Uterus (tissue), 4 donors: ENCODE data around the gene CDC26. TPM values are rescaled to one million over a fixed set of nuclear protein-coding genes. Genes with fewer than 3 reads are reported as not detected.

Experiments
- DNase-seq, 2 donors: peaks; one replicate each; pipeline ENCODE4 v3.0.0-alpha.2; 2019 to 2020
- H3K27ac ChIP-seq, 2 donors: fragments of 200-600 bp; sonication (generic); 1 replicate in 1 of 2; 2 replicates in 1 of 2; pipeline ENCODE4 v1.5.1; 2016 to 2018
- H3K27me3 ChIP-seq, 2 donors: fragments of 200-600 bp; sonication (generic); one replicate each; pipeline ENCODE4 v1.5.1; 2018 to 2019; ENCODE audit warnings: control low read depth in 1 of 2
- H3K36me3 ChIP-seq, 2 donors: fragments of 200-600 bp; sonication (generic); one replicate each; pipeline ENCODE4 v1.5.1; 2019; ENCODE audit warnings: control low read depth in 1 of 2
- H3K4me1 ChIP-seq, 2 donors: fragments of 200-600 bp; sonication (generic); one replicate each; pipeline ENCODE4 v1.5.1; 2018 to 2019; ENCODE audit warnings: control low read depth in 1 of 2
- H3K4me3 ChIP-seq, 2 donors: fragments of 200-600 bp; sonication (generic); 1 replicate in 1 of 2; 2 replicates in 1 of 2; pipeline ENCODE4 v1.5.1; 2018 to 2019; ENCODE audit warnings: mild to moderate bottlenecking in 1 of 2
- H3K9me3 ChIP-seq, 2 donors: fragments of 200-600 bp; sonication (generic); one replicate each; pipeline ENCODE4 v1.5.1; 2019; ENCODE audit warnings: control low read depth in 1 of 2
- POLR2A ChIP-seq, 2 donors: fragments of 450-650 bp; IDR thresholded peaks; one replicate each; pipeline ENCODE4 v1.6.1; 2016; ENCODE audit warnings: antibody characterized with exemption in 2 of 2, mild to moderate bottlenecking in 1 of 2, moderate library complexity in 1 of 2
- intact Hi-C: fragments of 100-400 bp; cut with DNase I; formaldehyde crosslinking; loops from one replicate; pipeline ENCODE4 v1.15.1; 2023; ENCODE audit warnings: low total_unique reads
- total RNA-seq, 4 donors: library from RNA; depleted of rRNA in 3 of 4; stranded (reverse); fragments of >200 nt in 3 of 4; gene quantifications; one replicate each; pipeline versions ENCODE4 v1.1.0 to v1.2.4, GENCODE V29; 2014 to 2023
- TF ChIP-seq, protein P1 (sequence below), 4 experiments: fragments of 200-600 bp in 2 of 4; fragments of 450-650 bp in 2 of 4; sonication (generic) in 2 of 4; IDR thresholded peaks; one replicate each; pipeline ENCODE4 v1.5.1; 2016 to 2019; ENCODE audit warnings: antibody characterized with exemption in 4 of 4, mild to moderate bottlenecking in 2 of 4, moderate library complexity in 1 of 4
- donor health status: DM: yes; HTN: yes; CAD: no.

CDC26 gene
- total RNA-seq, 4 donors from 2014 or later: 16.9 to 30.9 (median 26.3) TPM

DNA sequence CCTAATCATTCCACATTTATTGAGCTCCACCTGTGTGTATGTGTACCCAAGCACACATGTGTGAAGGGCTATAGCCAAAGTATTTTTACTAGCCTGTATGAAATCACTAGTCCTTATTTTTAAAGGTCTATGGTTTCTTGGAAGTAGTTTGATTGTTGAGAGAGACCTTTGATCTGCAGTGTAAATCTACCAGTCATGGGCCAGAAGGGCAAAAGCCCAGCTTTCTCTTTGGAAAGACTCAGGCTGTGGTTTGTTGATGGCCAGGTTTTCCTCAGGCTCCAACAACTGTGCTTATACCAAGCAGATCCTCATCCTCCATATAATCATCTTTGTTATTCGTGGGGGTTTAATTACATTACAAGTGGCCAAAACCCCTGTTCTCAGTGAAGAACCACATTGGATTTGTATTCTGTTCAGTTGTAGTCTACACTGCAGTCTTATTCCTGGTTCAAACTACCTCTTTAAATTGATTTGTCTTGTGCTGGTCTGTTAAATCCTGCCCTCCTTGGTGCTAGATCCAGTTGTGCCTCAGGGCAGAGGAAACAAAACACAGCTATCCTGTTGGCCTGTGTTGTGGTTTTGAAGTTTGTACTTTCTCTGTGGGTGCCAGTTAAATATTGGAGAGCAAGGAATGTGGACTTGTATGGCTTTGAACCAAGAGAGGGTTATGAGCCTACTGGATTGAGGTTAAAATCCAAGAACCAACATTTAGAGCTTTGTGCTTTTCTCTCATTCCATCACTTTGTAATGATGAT, 13.3 kb downstream of the CDC26 start:
- H3K36me3 ChIP-seq: no peaks in the 10 kb centered on the region
- H3K27ac ChIP-seq: no peak overlapping the region
- H3K27me3 ChIP-seq: no peaks in the 10 kb centered on the region
- no peaks in the 10 kb centered on the region for H3K9me3 ChIP-seq
- TF ChIP-seq, protein P1, sequence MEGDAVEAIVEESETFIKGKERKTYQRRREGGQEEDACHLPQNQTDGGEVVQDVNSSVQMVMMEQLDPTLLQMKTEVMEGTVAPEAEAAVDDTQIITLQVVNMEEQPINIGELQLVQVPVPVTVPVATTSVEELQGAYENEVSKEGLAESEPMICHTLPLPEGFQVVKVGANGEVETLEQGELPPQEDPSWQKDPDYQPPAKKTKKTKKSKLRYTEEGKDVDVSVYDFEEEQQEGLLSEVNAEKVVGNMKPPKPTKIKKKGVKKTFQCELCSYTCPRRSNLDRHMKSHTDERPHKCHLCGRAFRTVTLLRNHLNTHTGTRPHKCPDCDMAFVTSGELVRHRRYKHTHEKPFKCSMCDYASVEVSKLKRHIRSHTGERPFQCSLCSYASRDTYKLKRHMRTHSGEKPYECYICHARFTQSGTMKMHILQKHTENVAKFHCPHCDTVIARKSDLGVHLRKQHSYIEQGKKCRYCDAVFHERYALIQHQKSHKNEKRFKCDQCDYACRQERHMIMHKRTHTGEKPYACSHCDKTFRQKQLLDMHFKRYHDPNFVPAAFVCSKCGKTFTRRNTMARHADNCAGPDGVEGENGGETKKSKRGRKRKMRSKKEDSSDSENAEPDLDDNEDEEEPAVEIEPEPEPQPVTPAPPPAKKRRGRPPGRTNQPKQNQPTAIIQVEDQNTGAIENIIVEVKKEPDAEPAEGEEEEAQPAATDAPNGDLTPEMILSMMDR (IDR thresholded peaks at IDR 0.05): no peak
- TF ChIP-seq POLR2A (IDR thresholded peaks at IDR 0.05): no peak
- intact Hi-C loops: no loop called here
- no peak for DNase-seq
- no peaks in the 10 kb centered on the region for H3K4me1 ChIP-seq
- no peak overlapping the region for H3K4me3 ChIP-seq

DNA sequence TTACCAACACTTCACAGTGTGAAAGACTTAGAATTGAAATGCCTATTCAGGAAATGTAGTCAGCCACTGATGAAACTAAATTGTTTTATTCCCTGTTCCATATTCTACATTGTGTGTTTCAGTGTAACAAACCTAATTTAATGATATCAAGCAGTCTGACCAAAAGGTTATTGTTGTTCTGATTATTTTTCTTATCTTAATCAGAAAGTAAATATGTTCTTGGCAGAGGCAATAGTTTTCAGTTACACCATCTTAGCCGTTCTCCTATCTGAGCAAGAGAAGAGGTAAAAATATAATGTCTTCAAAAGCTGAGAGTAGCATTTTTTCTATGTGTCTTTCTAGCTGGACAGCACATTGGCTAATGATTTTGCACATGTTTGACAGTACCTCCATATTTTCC, 17.1 kb downstream of the CDC26 start:
- Histone ChIP-seq H3K27me3 (no peaks in the 10 kb centered on the region), H3K9me3 (no peaks in the 10 kb centered on the region), H3K4me1 (no peaks in the 10 kb centered on the region), H3K4me3 (no peak overlapping the region), H3K36me3 (no peaks in the 10 kb centered on the region), H3K27ac (no peak overlapping the region)
- no peak for DNase-seq
- TF ChIP-seq, protein P1 (IDR thresholded peaks at IDR 0.05): no peak
- TF ChIP-seq POLR2A (IDR thresholded peaks at IDR 0.05): no peak
- intact Hi-C loops: no loop called here

DNA sequence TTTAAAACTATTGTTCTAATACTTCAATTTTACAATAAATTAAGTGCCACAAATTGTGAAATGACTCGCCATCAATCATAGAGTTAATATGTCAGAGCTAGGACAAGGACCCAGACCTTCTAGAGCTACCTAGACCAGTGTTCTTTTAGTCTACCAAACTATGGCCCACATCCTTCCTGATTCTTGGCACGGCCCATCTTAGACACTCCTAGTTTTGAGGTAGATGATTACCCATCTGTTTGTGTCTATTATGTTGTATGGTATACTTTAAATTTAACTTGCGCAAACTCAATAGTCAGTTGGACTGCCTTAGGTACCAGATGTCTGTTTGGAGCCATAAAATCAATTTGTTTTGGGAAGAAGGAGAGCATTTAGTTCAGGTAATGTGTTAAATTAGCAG, 17.5 kb downstream of the CDC26 start:
- Histone ChIP-seq H3K9me3 (no peaks in the 10 kb centered on the region), H3K4me3 (no peak overlapping the region), H3K36me3 (no peaks in the 10 kb centered on the region), H3K27me3 (no peaks in the 10 kb centered on the region), H3K27ac (no peak overlapping the region), H3K4me1 (no peaks in the 10 kb centered on the region)
- TF ChIP-seq, protein P1 (IDR thresholded peaks at IDR 0.05): no peak
- TF ChIP-seq POLR2A (IDR thresholded peaks at IDR 0.05): no peak
- intact Hi-C loops: no loop called here
- DNase-seq: no peak

DNA sequence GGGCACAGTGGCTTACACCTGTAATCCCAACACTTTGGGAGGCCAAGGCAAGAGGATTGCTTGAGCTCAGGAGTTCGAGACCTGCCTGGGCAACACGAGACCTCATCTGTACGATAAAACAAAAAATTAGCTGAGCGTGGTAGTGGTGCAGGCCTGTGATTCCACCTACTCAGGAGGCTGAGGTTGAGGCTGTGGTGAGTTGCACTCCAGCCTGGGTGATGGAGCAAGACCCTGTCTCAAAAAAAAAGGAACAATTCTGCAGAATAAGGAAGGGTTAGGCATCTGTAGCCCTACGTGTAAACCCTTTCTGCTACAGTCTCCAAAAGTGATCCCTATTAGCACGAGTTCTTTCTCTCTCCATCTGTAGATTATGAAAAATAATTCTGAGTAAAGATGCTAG, 19.9 kb downstream of the CDC26 start:
- H3K36me3 ChIP-seq: no peaks in the 10 kb centered on the region
- H3K4me3 ChIP-seq: no peak overlapping the region
- H3K27me3 ChIP-seq: no peaks in the 10 kb centered on the region
- intact Hi-C loops: no loop called here
- TF ChIP-seq, protein P1 (IDR thresholded peaks at IDR 0.05): no peak
- no peak for TF ChIP-seq POLR2A (IDR thresholded peaks at IDR 0.05)
- H3K9me3 ChIP-seq: no peaks in the 10 kb centered on the region
- H3K27ac ChIP-seq: no peak overlapping the region
- no peaks in the 10 kb centered on the region for H3K4me1 ChIP-seq
- no peak for DNase-seq

DNA sequence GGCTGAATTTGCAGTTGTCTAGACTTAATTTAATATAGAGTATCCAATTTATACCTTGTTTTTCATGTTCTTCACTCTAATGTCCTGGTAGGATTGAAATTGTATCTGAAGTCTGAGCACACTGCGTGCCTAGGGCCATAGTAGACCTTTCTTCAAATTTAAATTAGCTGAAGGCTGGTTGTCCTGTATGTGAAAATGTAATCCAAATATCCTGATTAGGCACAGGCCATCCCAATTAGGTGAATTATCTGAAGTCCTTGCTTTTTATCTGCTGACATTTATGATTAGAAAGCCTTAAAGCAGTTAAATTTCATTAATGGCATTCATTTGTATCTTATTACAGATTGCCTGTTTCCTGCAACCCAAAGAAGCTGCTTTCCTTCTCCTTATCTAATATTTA, 20.4 kb downstream of the CDC26 start:
- no peaks in the 10 kb centered on the region for H3K36me3 ChIP-seq
- intact Hi-C loops: no loop called here
- TF ChIP-seq, protein P1 (IDR thresholded peaks at IDR 0.05): no peak
- TF ChIP-seq POLR2A (IDR thresholded peaks at IDR 0.05): no peak
- no peaks in the 10 kb centered on the region for H3K9me3 ChIP-seq
- no peak overlapping the region for H3K4me3 ChIP-seq
- DNase-seq: no peak
- H3K4me1 ChIP-seq: no peaks in the 10 kb centered on the region
- H3K27me3 ChIP-seq: no peaks in the 10 kb centered on the region
- no peak overlapping the region for H3K27ac ChIP-seq
